ENCODE measurements around the gene MAP6. TPM values are rescaled to one million over a fixed set of nuclear protein-coding genes. Genes with fewer than 3 reads are reported as not detected.
"Not testable (repeated sequence)": the region's sequence is repeated elsewhere in the genome, so short reads cannot be mapped to it uniquely, and the experiment has no call there.

Gene MAP6
- polyA plus RNA-seq, 4 donors: 8.0 to 11.7 (median 9.8) TPM

GRCh38 chr11:75596914-75597313 is 71.9 kb downstream of the MAP6 start:
- DNase-seq (ENCODE audit: low read depth in 4 of 4, low spot score in 3 of 4): no peak

GRCh38 chr11:75595429-75595828 is 73.4 kb downstream of the MAP6 start:
- no peak for DNase-seq (ENCODE audit: low read depth in 4 of 4, low spot score in 3 of 4)

GRCh38 chr11:75594211-75594610 is 74.6 kb downstream of the MAP6 start:
- DNase-seq (ENCODE audit: low read depth in 4 of 4, low spot score in 3 of 4): no peak

GRCh38 chr11:75593286-75593915 is 75.4 kb downstream of the MAP6 start:
- DNase-seq (ENCODE audit: low read depth in 4 of 4, low spot score in 3 of 4): no peak

GRCh38 chr11:75592715-75593114 is 76.1 kb downstream of the MAP6 start:
- no peak for DNase-seq (ENCODE audit: low read depth in 4 of 4, low spot score in 3 of 4)

- DNase-seq (ENCODE audit: low read depth in 4 of 4, low spot score in 3 of 4): no peak
Observed at GRCh38 chr11:75591966-75592365, 76.9 kb downstream of the MAP6 start.

- no peak for DNase-seq (ENCODE audit: low read depth in 4 of 4, low spot score in 3 of 4)
Observed at GRCh38 chr11:75591371-75591770, 77.5 kb downstream of the MAP6 start.

- DNase-seq (ENCODE audit: low read depth in 4 of 4, low spot score in 3 of 4): no peak
Observed at GRCh38 chr11:75589933-75590332, 78.9 kb downstream of the MAP6 start.

- no peak for DNase-seq (ENCODE audit: low read depth in 4 of 4, low spot score in 3 of 4)
Observed at GRCh38 chr11:75589051-75589450, 79.8 kb downstream of the MAP6 start.

- DNase-seq (ENCODE audit: low read depth in 4 of 4, low spot score in 3 of 4): no peak
Observed at GRCh38 chr11:75588051-75588481, 80.8 kb downstream of the MAP6 start.

GRCh38 chr11:75586395-75586794 is 82.4 kb downstream of the MAP6 start:
- DNase-seq (ENCODE audit: low read depth in 4 of 4, low spot score in 3 of 4): no peak

GRCh38 chr11:75585293-75585670 is 83.6 kb downstream of the MAP6 start:
- DNase-seq (ENCODE audit: low read depth in 4 of 4, low spot score in 3 of 4): no peak

- not testable (repeated sequence) for DNase-seq (ENCODE audit: low read depth in 4 of 4, low spot score in 3 of 4)
Observed at GRCh38 chr11:75584659-75585292, 84.1 kb downstream of the MAP6 start.

- DNase-seq (ENCODE audit: low read depth in 4 of 4, low spot score in 3 of 4): peak in 3 of 4 donors; percentile 59 to 77 (median 67)
Observed at GRCh38 chr11:75583718-75584658, 84.8 kb downstream of the MAP6 start.

- DNase-seq (ENCODE audit: low read depth in 4 of 4, low spot score in 3 of 4): peak in 3 of 4 donors; percentile 62 to 74 (median 70)
Observed at GRCh38 chr11:75582895-75583717, 85.7 kb downstream of the MAP6 start.

- DNase-seq (ENCODE audit: low read depth in 4 of 4, low spot score in 3 of 4): no peak
Observed at GRCh38 chr11:75582506-75582894, 86.3 kb downstream of the MAP6 start.

GRCh38 chr11:75579841-75580240 is 89.0 kb downstream of the MAP6 start:
- DNase-seq (ENCODE audit: low read depth in 4 of 4, low spot score in 3 of 4): no peak

- DNase-seq (ENCODE audit: low read depth in 4 of 4, low spot score in 3 of 4): no peak
Observed at GRCh38 chr11:75578977-75579376, 89.9 kb downstream of the MAP6 start.

- no peak for DNase-seq (ENCODE audit: low read depth in 4 of 4, low spot score in 3 of 4)
Observed at GRCh38 chr11:75577207-75577606, 91.6 kb downstream of the MAP6 start.

- no peak for DNase-seq (ENCODE audit: low read depth in 4 of 4, low spot score in 3 of 4)
Observed at GRCh38 chr11:75576499-75576918, 92.3 kb downstream of the MAP6 start.

Measured in right renal pelvis (tissue), 4 donors.